ENCODE measurements around the gene EDRF1.

- no peak for TF ChIP-seq HDAC6 (IDR thresholded peaks at IDR 0.05; ENCODE audit: low read depth, low read length)
- TF ChIP-seq NFE2L2 (IDR thresholded peaks at IDR 0.05; ENCODE audit: low read length), result no peak
- TF ChIP-seq, protein P1, sequence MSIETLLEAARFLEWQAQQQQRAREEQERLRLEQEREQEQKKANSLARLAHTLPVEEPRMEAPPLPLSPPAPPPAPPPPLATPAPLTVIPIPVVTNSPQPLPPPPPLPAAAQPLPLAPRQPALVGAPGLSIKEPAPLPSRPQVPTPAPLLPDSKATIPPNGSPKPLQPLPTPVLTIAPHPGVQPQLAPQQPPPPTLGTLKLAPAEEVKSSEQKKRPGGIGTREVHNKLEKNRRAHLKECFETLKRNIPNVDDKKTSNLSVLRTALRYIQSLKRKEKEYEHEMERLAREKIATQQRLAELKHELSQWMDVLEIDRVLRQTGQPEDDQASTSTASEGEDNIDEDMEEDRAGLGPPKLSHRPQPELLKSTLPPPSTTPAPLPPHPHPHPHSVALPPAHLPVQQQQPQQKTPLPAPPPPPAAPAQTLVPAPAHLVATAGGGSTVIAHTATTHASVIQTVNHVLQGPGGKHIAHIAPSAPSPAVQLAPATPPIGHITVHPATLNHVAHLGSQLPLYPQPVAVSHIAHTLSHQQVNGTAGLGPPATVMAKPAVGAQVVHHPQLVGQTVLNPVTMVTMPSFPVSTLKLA (IDR thresholded peaks at IDR 0.05), result no peak
Measured at GRCh38 chr10:125672884-125673283, 46.6 kb upstream of the EDRF1 start.

Data from HepG2 (cell line).